ENCODE data around the gene ACTL7B.

ACTL7B gene

DNA sequence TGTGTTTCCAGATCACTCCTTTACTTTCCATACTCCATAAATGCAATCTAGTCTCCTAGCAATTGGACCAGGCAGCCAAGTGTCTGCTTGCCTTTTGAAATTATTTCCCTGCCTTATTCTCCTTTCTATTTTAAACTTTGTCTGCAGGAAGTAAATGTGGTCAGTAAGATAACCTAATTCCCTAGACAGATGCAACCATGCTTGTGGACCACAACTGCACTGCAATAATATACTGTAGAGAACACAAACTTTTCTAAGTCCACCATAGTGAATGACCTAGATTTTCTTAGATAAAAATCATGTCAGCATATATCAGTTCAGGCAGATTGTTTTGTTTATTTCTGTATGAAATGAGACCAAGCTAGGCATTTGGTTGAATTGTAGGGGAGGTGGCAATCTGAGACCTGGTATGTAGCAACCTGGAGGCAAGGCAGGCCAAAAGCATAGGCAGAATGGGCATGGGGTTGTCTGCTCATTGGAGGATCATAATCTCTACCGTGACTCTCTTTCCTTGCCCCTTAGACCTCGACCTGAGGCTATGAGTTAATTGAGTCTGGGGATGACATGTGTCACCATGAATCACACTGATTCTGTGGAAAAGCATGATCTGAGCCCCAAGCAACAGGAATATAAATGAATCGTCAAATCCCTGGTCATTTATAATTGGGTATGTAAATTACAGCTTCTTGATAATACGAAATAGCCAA lies 20.7 kb downstream of the ACTL7B start:
- Histone ChIP-seq H3K4me3 (ENCODE audit: low read depth, low read length) (no peak overlapping the region), H3K4me1 (no peaks in the 10 kb centered on the region), H3K36me3 (no peaks in the 10 kb centered on the region), H3K9me3 (no peaks in the 10 kb centered on the region), H3K27me3 (no peaks in the 10 kb centered on the region)
- TF ChIP-seq, protein P1, sequence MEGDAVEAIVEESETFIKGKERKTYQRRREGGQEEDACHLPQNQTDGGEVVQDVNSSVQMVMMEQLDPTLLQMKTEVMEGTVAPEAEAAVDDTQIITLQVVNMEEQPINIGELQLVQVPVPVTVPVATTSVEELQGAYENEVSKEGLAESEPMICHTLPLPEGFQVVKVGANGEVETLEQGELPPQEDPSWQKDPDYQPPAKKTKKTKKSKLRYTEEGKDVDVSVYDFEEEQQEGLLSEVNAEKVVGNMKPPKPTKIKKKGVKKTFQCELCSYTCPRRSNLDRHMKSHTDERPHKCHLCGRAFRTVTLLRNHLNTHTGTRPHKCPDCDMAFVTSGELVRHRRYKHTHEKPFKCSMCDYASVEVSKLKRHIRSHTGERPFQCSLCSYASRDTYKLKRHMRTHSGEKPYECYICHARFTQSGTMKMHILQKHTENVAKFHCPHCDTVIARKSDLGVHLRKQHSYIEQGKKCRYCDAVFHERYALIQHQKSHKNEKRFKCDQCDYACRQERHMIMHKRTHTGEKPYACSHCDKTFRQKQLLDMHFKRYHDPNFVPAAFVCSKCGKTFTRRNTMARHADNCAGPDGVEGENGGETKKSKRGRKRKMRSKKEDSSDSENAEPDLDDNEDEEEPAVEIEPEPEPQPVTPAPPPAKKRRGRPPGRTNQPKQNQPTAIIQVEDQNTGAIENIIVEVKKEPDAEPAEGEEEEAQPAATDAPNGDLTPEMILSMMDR (IDR thresholded peaks at IDR 0.05; ENCODE audit: low read depth, low read length), result no peak
- DNase-seq, result no peak

DNA sequence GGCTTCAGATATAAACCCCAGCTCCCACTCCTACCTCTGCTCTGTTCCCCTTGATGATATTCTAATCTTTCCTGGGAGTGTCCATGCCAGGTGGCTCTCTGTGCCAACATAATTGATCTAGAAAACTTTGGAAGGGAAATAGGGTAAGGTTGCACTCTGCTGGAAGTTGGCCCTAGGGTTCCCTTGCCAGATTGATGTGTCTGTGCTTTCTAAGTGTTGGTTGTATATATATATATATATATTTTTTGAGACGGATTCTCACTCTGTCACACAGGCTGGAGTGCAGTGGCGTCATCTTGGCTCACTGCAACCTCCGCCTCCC lies 23.6 kb downstream of the ACTL7B start:
- no peak overlapping the region for H3K4me3 ChIP-seq (ENCODE audit: low read depth, low read length)
- H3K4me1 ChIP-seq, result no peaks in the 10 kb centered on the region
- TF ChIP-seq, protein P1 (IDR thresholded peaks at IDR 0.05; ENCODE audit: low read depth, low read length), result no peak
- H3K9me3 ChIP-seq, result no peaks in the 10 kb centered on the region
- no peaks in the 10 kb centered on the region for H3K36me3 ChIP-seq
- H3K27me3 ChIP-seq, result no peaks in the 10 kb centered on the region
- DNase-seq, result no peak

DNA sequence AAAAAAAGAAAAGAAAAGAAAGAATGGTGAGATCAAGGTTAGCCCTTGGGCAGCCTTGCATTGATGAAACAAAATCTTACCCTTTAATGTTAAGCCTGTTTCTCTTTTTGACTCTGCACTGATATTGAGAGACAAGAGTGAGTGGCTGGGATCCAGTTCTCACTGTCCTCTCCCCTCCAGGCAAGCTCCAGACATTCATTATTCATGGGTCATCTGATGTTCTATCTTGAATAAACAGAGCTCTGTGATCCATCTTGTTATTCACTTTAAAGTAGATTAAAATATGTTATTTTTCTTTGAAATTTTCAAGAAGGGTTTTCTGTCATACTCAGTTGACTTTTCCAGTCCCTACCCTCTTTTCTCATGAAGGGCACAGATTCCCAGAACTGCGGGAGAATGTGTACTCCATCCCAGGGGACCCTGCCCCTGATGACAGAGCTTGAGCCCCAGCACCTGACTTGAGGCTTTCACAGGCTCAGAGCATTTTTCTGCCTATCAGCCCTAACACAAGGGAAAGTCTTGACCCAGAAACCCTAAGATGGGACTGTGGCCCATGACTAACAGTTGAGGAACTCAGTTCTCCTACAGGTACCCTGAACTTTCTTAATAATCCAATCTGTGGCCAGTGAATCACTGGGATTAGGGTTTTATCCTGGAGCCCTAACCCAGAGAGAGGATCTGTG lies 24.1 kb downstream of the ACTL7B start:
- Histone ChIP-seq H3K9me3 (no peaks in the 10 kb centered on the region), H3K4me1 (no peaks in the 10 kb centered on the region), H3K4me3 (ENCODE audit: low read depth, low read length) (no peak overlapping the region), H3K36me3 (no peaks in the 10 kb centered on the region), H3K27me3 (no peaks in the 10 kb centered on the region)
- TF ChIP-seq, protein P1 (IDR thresholded peaks at IDR 0.05; ENCODE audit: low read depth, low read length), result no peak
- DNase-seq, result no peak

DNA sequence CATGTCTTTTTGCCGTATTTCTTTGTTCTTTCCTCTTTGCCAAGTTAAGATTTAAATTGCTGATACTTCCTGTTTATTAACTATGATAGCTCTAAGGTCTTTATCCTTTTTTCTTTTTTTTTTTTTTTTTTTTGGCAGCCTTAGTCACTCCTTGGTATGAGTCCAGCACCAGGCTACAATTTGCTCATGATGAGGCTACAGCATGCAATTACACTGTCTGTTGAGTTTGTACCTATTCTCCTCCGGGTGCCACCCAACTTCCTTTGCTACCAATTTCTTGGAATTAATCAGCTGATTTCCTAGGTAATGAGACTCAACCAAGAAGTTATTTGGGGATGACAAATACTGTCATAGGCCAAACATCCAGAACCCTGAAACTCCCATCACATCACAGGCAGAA lies 25.5 kb downstream of the ACTL7B start:
- Histone ChIP-seq H3K4me1 (no peaks in the 10 kb centered on the region), H3K36me3 (no peaks in the 10 kb centered on the region), H3K9me3 (no peaks in the 10 kb centered on the region), H3K27me3 (no peaks in the 10 kb centered on the region), H3K4me3 (ENCODE audit: low read depth, low read length) (no peak overlapping the region)
- no peak for DNase-seq
- TF ChIP-seq, protein P1 (IDR thresholded peaks at IDR 0.05; ENCODE audit: low read depth, low read length), result no peak

DNA sequence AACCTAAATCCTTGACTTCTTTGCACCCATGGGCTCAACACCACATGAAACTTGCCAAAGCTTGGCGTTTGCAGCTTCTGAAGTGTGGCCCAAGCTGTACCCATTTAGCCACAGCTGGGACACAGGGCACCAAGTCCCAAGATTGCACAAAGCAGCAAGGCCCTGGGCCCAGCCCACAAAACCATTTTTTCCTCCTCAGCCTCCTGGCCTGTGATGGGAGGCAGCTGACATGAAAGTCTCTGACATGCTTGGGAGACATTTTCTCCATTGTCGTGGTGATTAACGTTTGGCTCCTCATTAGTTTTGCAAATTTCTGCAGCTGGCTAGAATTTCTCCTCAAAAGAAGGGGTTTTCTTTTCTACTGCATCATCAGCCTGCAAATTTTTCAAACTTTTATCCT lies 32.0 kb downstream of the ACTL7B start:
- TF ChIP-seq, protein P1 (IDR thresholded peaks at IDR 0.05; ENCODE audit: low read depth, low read length), result no peak
- H3K4me1 ChIP-seq, result no peaks in the 10 kb centered on the region
- H3K36me3 ChIP-seq, result no peaks in the 10 kb centered on the region
- no peaks in the 10 kb centered on the region for H3K27me3 ChIP-seq
- H3K9me3 ChIP-seq, result no peaks in the 10 kb centered on the region
- no peak overlapping the region for H3K4me3 ChIP-seq (ENCODE audit: low read depth, low read length)
- DNase-seq, result no peak

DNA sequence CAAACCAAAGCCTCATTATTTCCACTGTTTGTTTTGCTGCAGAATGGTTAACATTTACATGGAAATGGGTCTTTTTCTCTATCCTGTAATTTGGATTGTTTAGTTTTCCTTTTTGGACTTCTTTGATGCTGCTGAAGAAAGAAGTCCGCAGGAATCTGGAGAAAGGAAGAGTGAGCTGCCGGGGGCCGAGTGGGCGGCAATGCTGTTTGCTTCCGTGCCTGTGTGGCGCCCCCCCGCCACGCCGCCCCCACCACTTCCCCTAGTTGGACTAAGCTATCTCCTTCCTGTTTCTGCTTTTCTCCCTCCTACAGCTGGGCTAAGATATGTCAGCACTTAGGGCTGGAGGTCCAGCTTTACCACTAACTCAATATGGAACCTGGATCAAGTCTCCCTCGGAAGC lies 39.7 kb downstream of the ACTL7B start:
- no peaks in the 10 kb centered on the region for H3K4me1 ChIP-seq
- H3K36me3 ChIP-seq, result no peaks in the 10 kb centered on the region
- H3K9me3 ChIP-seq, result no peaks in the 10 kb centered on the region
- DNase-seq, result no peak
- TF ChIP-seq, protein P1 (IDR thresholded peaks at IDR 0.05; ENCODE audit: low read depth, low read length), result no peak
- no peaks in the 10 kb centered on the region for H3K27me3 ChIP-seq
- no peak overlapping the region for H3K4me3 ChIP-seq (ENCODE audit: low read depth, low read length)
